Activated T-helper 17 cell treated with anti-CD3 and anti-CD28 coated beads, Interleukin-2, amount 50 U/mL, for 72 hours (primary cell): Measurements from ENCODE around the gene EXOC6. TPM values are rescaled to one million over a fixed set of nuclear protein-coding genes. Genes with fewer than 3 reads are reported as not detected.
"Not testable (repeated sequence)": the region's sequence is repeated elsewhere in the genome, so short reads cannot be mapped to it uniquely, and the experiment has no call there.

ENCODE experiments used
- ATAC-seq: fragments of 150-1000 bp; cut with Tn5 transposase; replicated peaks from 2 replicates; pipeline ENCODE4 v1.10.0; 2021; ENCODE audit warnings: mild to moderate bottlenecking, moderate library complexity
- H3K27ac Mint-ChIP-seq: one replicate; pipeline ENCODE4 v1.8.0; 2022; ENCODE audit warnings: mixed read lengths
- H3K27me3 Mint-ChIP-seq: one replicate; pipeline ENCODE4 v1.8.0; 2022; ENCODE audit warnings: mixed read lengths
- H3K36me3 Mint-ChIP-seq: one replicate; pipeline ENCODE4 v1.8.0; 2022; ENCODE audit warnings: low read depth, mild to moderate bottlenecking, mixed read lengths
- H3K4me1 Mint-ChIP-seq: one replicate; pipeline ENCODE4 v1.8.0; 2022; ENCODE audit warnings: mixed read lengths
- H3K4me3 Mint-ChIP-seq: one replicate; pipeline ENCODE4 v1.8.0; 2022; ENCODE audit warnings: mild to moderate bottlenecking, mixed read lengths
- H3K9me3 Mint-ChIP-seq: one replicate; pipeline ENCODE4 v1.8.0; 2022; ENCODE audit warnings: mixed read lengths
- total RNA-seq, 2 donors: library from RNA; stranded (reverse); gene quantifications; one replicate each; pipeline ENCODE4 v1.2.3, GENCODE V29; 2022

The EXOC6 gene
- total RNA-seq, 2 donors from 2014 or later, result 9.8 to 12.1 TPM

DNA sequence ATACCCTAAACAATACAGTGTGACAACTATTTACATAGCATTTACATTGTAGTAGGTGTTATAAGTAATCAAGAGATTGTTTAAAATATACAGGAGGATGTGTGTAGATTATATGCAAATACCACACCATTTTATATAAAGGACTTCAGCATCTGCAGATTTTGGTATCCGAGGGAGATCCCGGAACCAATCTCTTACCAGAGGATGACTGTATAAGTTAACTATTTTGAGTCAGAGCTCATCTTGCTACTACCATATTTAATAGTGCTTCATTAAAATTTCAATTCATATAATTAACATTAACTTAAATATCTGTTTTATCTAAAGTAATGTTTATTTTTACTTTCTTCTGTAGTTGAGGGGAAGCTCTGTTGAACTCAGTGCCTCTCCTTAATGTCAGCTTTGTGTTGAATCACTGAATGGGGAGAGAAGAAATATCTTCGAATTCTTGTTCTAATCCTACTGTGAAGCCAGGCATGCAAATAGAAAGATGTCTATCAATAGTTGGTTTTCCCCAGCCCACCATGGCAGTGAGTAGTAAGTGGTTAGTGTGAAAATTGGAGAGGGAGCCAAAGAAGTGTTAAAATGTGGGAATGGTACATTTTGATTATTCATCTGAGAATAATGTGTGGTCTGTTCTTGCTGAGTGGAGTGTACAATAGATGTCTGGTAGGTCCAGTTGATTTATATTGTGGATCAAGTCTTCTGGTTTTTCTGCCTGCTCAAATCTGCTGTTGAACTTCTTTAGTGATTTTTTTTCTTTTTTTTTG lies 122.2 kb downstream of the EXOC6 start:
- H3K9me3 Mint-ChIP-seq, result no peaks in the 10 kb centered on the region
- peaks cover 31% of the 10 kb centered on the region for H3K36me3 Mint-ChIP-seq
- no peaks in the 10 kb centered on the region for H3K27me3 Mint-ChIP-seq

DNA sequence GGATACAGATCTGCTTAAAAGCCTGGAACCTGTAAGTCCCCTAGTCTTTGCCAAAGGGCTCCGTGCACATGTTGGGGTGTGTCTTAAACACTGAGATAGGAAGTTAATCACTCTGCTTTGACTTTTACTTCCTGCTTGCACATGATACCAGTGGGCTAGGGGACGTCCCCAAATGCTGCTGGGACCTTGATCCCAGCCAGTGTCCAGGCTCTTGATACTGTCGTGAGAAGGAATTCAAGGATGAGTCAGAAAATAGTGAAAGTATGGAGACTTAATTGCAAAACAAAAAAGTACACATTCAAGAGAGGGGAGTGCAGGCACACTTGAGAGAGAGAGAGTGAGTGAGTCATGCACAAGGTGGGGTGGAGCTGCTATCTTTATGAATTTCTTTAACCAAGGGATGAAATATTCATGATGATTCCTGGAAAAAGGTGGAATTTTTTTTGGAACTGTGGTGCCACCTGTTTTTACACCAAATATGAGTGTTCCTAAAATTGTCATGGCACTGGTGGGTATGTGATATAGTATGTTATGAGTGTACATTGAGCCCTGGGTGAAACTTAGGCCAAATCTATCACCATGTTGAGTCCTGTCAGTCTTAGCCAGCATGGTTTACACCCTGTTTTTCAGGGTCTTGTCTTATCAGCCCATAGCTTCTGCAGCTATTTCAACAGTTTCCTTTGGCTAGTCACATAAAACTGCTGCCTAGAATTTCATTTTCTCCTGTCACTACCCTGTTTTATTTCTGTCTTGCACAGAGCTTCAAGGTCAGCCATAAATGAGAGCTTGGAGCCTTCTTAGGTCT lies 123.9 kb downstream of the EXOC6 start:
- no peak overlapping the region for H3K4me3 Mint-ChIP-seq
- ATAC-seq, result peak; percentile 52
- no peaks in the 10 kb centered on the region for H3K4me1 Mint-ChIP-seq
- H3K36me3 Mint-ChIP-seq, result peaks cover 31% of the 10 kb centered on the region
- no peaks in the 10 kb centered on the region for H3K9me3 Mint-ChIP-seq
- H3K27ac Mint-ChIP-seq, result no peak overlapping the region
- no peaks in the 10 kb centered on the region for H3K27me3 Mint-ChIP-seq

More for the DNA sequence above, 122.2 kb downstream of the EXOC6 start:
- Mint-ChIP-seq H3K27ac (no peak overlapping the region), H3K4me3 (no peak overlapping the region), H3K4me1 (no peaks in the 10 kb centered on the region)
- ATAC-seq, result no peak

DNA sequence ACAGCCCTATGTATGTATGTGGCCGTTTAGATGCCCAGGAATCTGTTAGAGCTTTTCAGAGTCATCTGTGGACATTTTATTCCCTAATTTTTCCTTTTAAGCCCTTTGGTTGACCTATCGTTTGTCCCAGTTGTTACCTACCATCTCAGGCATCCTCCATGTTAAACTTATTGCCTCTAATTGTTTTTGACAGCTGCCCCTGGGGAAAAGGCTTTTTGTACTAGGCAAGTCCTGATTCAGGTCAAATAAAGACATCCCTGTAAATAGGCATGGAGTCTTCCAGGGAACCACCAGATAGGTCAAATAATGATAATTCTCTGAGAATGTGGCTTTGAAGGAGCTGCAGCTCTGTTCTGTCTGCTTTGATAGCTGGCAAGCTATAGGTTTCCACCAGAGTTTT lies 124.6 kb downstream of the EXOC6 start:
- no peak for ATAC-seq
- Mint-ChIP-seq H3K27me3 (no peaks in the 10 kb centered on the region), H3K9me3 (no peaks in the 10 kb centered on the region), H3K4me1 (no peaks in the 10 kb centered on the region), H3K36me3 (peaks cover 31% of the 10 kb centered on the region), H3K27ac (no peak overlapping the region), H3K4me3 (no peak overlapping the region)

DNA sequence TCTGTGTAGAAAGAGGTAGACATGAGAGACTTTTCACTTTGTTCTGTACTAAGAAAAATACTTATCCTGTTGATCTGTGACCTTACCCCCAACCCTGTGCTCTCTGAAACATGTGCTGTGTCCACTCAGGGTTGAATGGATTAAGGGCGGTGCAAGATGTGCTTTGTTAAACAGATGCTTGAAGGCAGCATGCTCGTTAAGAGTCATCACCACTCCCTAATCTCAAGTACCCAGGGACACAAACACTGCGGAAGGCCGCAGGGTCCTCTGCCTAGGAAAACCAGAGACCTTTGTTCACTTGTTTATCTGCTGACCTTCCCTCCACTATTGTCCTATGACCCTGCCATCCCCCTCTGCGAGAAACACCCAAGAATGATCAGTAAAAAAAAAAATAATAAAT lies 128.0 kb downstream of the EXOC6 start:
- H3K4me1 Mint-ChIP-seq, ATAC-seq, H3K27ac Mint-ChIP-seq, H3K9me3 Mint-ChIP-seq, H3K4me3 Mint-ChIP-seq, H3K27me3 Mint-ChIP-seq: not testable (repeated sequence)
- H3K36me3 Mint-ChIP-seq, result peaks cover 17% of the 10 kb centered on the region

DNA sequence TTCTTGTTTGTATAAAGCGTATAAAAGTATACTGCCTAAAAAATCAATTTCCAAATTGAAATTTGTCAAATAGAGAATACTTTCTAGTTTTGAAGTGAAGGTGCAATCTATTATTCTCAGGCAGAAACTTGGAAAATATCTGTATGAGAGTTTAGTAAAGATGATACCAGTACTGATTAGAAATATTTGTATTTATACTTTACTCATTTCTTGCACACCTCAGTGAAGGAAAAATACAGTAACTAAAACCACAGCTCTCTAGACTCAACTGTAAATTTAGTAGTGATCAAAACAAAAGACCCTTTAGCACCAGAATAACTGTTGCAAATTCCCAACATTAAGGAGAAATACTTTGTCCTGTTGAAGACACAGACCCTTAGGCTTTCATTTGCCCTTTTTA lies 140.9 kb downstream of the EXOC6 start:
- Mint-ChIP-seq H3K4me1 (peaks cover 7% of the 10 kb centered on the region), H3K36me3 (no peaks in the 10 kb centered on the region), H3K27me3 (no peaks in the 10 kb centered on the region), H3K27ac (peak overlapping the region; percentile 23), H3K9me3 (no peaks in the 10 kb centered on the region), H3K4me3 (no peak overlapping the region)
- ATAC-seq, result peak; percentile 21

DNA sequence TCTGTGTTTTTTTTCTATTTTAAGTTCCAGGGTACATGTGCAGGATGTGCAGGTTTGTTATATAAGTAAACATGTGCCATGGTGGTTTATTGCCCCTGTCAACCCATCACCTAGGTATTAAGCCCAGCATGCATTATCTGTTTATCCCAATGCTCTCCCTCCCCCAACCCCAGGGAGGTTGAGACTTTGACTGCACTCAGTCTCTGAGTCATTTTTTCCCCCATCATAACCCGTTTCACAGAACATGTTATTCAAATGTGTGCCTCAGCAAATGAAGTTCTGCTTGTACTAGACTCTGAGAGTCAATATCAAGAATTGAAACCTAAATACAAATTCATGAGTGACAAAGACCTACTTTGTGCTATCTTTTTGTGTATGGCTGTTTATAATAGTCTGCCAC lies 142.3 kb downstream of the EXOC6 start:
- peak; percentile 95 for ATAC-seq
- Mint-ChIP-seq H3K9me3 (no peaks in the 10 kb centered on the region), H3K27me3 (no peaks in the 10 kb centered on the region), H3K36me3 (no peaks in the 10 kb centered on the region), H3K27ac (peak overlapping the region; percentile 71), H3K4me1 (peaks cover 7% of the 10 kb centered on the region), H3K4me3 (no peak overlapping the region)

DNA sequence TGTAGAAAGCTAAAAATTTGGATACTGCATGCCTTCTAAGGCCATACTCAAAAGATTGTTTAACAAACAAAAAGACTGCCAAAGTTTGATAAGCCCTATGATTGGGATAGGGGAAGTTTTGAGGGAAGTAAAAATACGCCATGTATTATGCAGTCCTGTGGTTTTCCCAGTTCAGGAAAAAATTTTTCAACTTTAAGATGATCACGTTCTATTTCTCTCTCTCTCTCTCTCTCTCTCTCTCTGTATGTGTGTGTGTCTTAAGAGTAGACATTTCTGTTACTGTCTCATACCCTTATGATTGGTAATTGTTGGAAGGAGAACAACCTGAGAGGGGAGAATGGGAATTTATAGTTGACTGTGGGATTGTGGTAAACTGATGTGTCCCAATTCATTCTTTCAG lies 143.2 kb downstream of the EXOC6 start:
- Mint-ChIP-seq H3K27ac (no peak overlapping the region), H3K36me3 (no peaks in the 10 kb centered on the region), H3K4me3 (no peak overlapping the region), H3K27me3 (no peaks in the 10 kb centered on the region), H3K4me1 (peaks cover 7% of the 10 kb centered on the region), H3K9me3 (no peaks in the 10 kb centered on the region)
- no peak for ATAC-seq

DNA sequence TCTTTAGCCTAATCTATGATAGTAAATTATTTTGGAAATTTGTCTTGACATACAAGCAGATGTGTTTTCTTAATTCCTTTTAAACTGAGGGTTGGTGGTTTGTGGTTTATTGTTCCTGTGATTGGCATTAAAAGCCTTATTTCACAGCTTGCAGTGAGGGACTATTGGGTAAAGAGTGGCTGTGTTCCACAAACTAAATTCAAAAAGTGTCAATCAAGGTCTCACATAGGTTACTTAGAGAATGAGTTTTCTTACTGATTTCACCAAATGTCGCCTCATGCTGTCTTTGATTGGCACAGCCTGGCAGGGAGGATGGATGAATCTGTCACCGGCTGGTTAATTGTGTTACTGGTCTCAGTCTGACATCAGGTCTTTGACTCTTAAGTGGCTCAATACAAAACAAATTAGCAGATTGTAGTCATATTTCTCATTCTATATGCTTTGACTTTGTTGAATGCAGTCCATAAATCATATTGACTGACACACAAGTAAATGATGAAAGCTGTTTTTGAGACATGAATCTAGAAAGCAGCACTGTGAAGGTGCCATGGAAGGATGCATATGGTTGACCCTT lies 145.5 kb downstream of the EXOC6 start:
- Mint-ChIP-seq H3K9me3 (no peaks in the 10 kb centered on the region), H3K36me3 (no peaks in the 10 kb centered on the region), H3K4me3 (no peak overlapping the region), H3K27ac (no peak overlapping the region), H3K4me1 (peaks cover 7% of the 10 kb centered on the region), H3K27me3 (no peaks in the 10 kb centered on the region)
- ATAC-seq, result peak; percentile 41

DNA sequence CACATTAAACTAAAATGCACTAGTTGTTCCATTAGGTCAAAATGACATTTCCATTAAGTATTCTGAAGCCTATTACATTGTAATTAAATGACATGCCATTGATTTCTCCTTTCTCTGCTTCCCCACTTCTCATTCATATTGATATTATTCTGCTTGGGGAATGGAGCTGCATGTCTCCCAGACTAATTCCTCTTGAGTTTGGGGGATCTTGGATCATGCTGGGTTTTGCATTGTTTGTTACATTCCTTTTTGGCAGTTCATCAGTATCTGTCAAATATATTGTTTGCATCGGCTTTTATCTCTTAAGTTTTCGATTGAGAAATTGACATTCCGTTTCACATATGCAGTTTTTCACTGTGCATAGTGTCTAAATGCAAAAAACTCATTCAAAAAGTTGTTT lies 147.2 kb downstream of the EXOC6 start:
- Mint-ChIP-seq H3K4me3 (no peak overlapping the region), H3K9me3 (no peaks in the 10 kb centered on the region), H3K27me3 (no peaks in the 10 kb centered on the region), H3K4me1 (peaks cover 5% of the 10 kb centered on the region), H3K36me3 (no peaks in the 10 kb centered on the region), H3K27ac (no peak overlapping the region)
- ATAC-seq, result no peak

DNA sequence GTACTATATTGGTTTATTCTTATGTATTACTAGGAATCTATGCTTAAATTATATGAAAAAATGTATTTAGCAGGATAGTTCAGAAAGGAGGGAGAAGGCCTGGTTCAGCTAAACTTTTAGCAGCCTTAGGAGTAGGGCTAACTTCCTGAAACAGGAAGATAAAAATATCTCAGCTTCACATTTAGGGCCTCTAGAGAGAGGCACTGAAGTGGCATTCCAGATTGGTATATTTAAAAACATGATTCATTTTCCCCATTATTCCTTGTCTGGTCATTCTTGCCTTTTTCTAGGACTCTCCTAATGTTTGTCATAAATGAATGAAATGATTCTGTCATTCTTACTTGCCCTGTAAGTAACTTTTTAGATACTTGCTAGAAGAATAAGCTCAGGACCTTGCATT lies 149.3 kb downstream of the EXOC6 start:
- no peak for ATAC-seq

DNA sequence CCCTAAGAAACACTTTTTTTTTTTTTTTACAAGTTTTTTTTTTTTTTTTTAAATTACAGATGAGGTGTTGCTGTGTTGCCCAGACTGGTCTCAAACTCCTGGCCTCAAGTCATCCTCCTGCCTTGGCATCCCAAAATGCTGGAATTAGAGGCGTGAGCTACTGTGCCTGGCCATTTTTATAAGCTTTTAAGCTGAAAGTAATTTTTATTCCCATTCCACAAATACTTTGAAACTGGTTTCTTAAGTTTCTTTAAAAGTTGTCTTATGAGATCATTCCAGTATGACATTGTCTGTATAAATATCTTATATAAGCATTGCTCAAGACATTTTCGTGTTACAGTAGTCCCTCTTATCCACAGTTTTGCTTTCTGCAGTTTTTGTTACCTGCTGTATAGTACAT lies 150.9 kb downstream of the EXOC6 start:
- Mint-ChIP-seq H3K4me3 (no peak overlapping the region), H3K27me3 (no peaks in the 10 kb centered on the region), H3K27ac (no peak overlapping the region), H3K36me3 (no peaks in the 10 kb centered on the region), H3K9me3 (no peaks in the 10 kb centered on the region), H3K4me1 (no peaks in the 10 kb centered on the region)
- no peak for ATAC-seq

More for the DNA sequence above, 149.3 kb downstream of the EXOC6 start:
- Mint-ChIP-seq H3K9me3 (no peaks in the 10 kb centered on the region), H3K27ac (no peak overlapping the region), H3K4me3 (no peak overlapping the region), H3K4me1 (no peaks in the 10 kb centered on the region), H3K27me3 (no peaks in the 10 kb centered on the region), H3K36me3 (no peaks in the 10 kb centered on the region)

DNA sequence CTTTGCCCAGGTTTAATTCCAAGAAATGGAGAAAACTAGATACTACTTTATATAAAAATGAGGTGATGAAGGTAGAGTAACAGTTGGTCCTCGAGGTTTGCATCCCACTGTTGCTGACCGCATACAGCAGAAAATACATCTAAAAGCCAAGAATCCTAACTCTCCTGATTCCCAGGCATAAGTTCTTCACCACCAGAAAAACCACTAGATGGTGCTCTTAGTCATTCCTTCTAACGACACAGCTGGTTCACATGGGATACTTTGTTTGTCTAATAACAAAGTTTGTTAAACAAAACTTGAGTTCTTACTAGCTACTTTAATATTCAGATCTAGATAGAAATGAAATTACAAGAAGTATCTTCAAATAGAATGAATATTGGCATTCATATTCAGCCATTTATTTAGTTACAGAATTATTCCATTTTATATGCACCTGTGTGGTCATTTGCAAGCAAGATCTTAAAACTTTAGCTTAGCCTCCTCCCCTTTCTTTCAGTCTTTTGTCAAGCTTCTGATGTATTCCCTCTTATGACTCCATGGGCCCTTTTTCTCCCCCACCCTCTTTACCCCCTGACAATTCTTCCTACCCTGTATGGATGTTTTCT lies 158.2 kb downstream of the EXOC6 start:
- no peak overlapping the region for H3K4me3 Mint-ChIP-seq
- H3K36me3 Mint-ChIP-seq, result no peaks in the 10 kb centered on the region
- no peaks in the 10 kb centered on the region for H3K9me3 Mint-ChIP-seq
- no peaks in the 10 kb centered on the region for H3K4me1 Mint-ChIP-seq
- no peak overlapping the region for H3K27ac Mint-ChIP-seq
- no peaks in the 10 kb centered on the region for H3K27me3 Mint-ChIP-seq
- ATAC-seq, result no peak

DNA sequence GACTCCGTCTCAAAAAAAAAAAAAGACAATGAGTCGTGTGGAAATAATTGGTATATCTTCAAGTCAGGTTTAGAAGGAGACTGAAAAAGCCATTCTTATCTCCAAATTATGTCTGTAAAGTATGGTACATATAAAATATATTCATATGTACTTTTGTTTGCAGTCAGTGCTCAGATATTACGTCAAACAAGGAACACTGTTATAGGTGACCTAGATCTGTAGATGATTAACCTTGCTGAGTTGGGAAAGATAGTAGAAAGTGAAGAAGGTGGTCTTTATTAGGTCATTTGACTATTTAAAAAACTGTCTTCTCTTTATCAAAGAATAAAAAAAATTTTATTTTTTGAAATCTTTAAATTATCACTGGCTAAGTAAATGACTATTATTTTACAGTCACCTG lies 167.4 kb downstream of the EXOC6 start:
- H3K4me1 Mint-ChIP-seq, result no peaks in the 10 kb centered on the region
- H3K27me3 Mint-ChIP-seq, result no peaks in the 10 kb centered on the region
- peaks cover 21% of the 10 kb centered on the region for H3K36me3 Mint-ChIP-seq
- H3K27ac Mint-ChIP-seq, result no peak overlapping the region
- ATAC-seq, result no peak
- no peaks in the 10 kb centered on the region for H3K9me3 Mint-ChIP-seq
- H3K4me3 Mint-ChIP-seq, result no peak overlapping the region

DNA sequence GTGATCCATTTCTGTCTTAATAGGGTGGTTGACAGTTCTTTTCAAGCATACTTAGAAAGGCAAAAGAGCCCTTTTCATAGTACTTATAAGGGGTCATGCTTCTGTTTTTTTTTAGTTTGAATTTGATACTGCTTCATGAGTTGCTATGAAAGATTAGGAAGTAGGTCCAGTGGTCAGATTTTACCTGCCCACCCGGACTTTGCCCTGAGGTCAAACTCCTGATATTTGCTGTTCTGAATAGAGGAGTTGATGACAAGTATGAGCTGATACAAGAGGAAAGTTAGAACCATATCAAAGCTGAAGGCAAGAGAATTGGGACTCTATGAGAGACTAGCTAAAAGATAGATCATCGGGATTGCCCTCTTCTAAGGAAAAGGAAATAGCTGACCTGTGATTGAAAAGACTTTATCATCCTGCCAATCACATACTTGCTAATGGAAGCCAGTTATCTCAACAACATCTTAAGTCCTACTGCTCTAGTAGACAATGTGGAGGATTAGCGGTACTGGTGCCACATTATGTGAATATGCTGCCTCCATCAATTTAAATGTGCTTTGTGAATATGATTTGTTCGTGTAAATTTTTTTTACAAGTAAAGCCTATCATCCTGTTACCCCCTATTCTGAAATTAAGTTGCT lies 174.8 kb downstream of the EXOC6 start:
- no peak overlapping the region for H3K27ac Mint-ChIP-seq
- no peaks in the 10 kb centered on the region for H3K4me1 Mint-ChIP-seq
- H3K9me3 Mint-ChIP-seq, result no peaks in the 10 kb centered on the region
- ATAC-seq, result no peak
- peaks cover 15% of the 10 kb centered on the region for H3K36me3 Mint-ChIP-seq
- no peaks in the 10 kb centered on the region for H3K27me3 Mint-ChIP-seq
- no peak overlapping the region for H3K4me3 Mint-ChIP-seq
